A549 (cell line): ENCODE data around the gene FBXL22. TPM values are rescaled to one million over a fixed set of nuclear protein-coding genes. Genes with fewer than 3 reads are reported as not detected.

ENCODE experiments used
- ATAC-seq, 2 experiments: fragments of 200-7000 bp in 1 of 2; fragments of >200 bp in 1 of 2; cut with Nextera tagmentation in 1 of 2; cut with Tn5 transposase in 1 of 2; 3 replicates each; pipeline versions ENCODE4 v1.8.0 to v1.9.1; 2018 to 2020; ENCODE audit warnings: mild to moderate bottlenecking in 1 of 2, moderate library complexity in 1 of 2
- CTCF ChIA-PET: fragments of 300-600 bp; sonication (Branson Sonifier 250); formaldehyde crosslinking; extraction: SDS; loops from one replicate; lab custom pipeline; 2021; ENCODE audit warnings: antibody characterized with exemption, inconsistent platforms; lab: Yijun Ruan, JAX
- POLR2A ChIA-PET: fragments of 350-600 bp; formaldehyde crosslinking; extraction: SDS; loops from one replicate; lab custom pipeline; 2021; ENCODE audit warnings: antibody characterized with exemption, inconsistent platforms; lab: Yijun Ruan, JAX
- DNase-seq, 2 experiments: peaks; one replicate each; pipeline versions ENCODE4 v3.0.0 to v3.0.0-alpha.2; 2011 to 2016; ENCODE audit warnings: low read depth in 1 of 2, low spot score in 1 of 2
- FAIRE-seq: peaks from 2 replicates; lab custom pipeline; 2011; peaks lifted over from hg19 to GRCh38; lab: Jason Lieb, UNC
- H3K27ac ChIP-seq, 2 experiments: fragments of >200 bp; sonication (Bioruptor Twin); formaldehyde crosslinking; 3 replicates each; pipeline ENCODE4 v1.5.1; 2016 to 2017
- H3K4me1 ChIP-seq: fragments of >200 bp; sonication (Bioruptor Twin); formaldehyde crosslinking; 3 replicates; pipeline ENCODE4 v1.6.1; 2016
- H3K4me2 ChIP-seq: fragments of >200 bp; sonication (Bioruptor Twin); formaldehyde crosslinking; 3 replicates; pipeline ENCODE4 v1.6.1; 2016
- H3K4me3 ChIP-seq: fragments of >200 bp; sonication (Bioruptor Twin); formaldehyde crosslinking; 3 replicates; pipeline ENCODE4 v1.5.1; 2016
- H3K9me3 ChIP-seq: fragments of >200 bp; sonication (Bioruptor Twin); formaldehyde crosslinking; 3 replicates; pipeline ENCODE4 v1.6.1; 2016
- CEBPB ChIP-seq, 2 experiments: fragments of >200 bp in 1 of 2; sonication (Bioruptor Twin) in 1 of 2; formaldehyde crosslinking in 1 of 2; IDR thresholded peaks; 2 replicates each; pipeline ENCODE4 v1.6.1; 2012 to 2016
- CHD4 ChIP-seq: fragments of 200-600 bp; sonication (generic); IDR thresholded peaks from 2 replicates; pipeline ENCODE4 v1.6.1; 2016; ENCODE audit warnings: antibody characterized with exemption, mild to moderate bottlenecking, borderline replicate concordance
- EHF ChIP-seq: fragments of 250-450 bp; sonication (Bioruptor Pico); IDR thresholded peaks from 2 replicates; pipeline ENCODE4 v1.5.0; 2020; ENCODE audit warnings: mild to moderate bottlenecking
- EHMT2 ChIP-seq: fragments of 200-600 bp; sonication (generic); IDR thresholded peaks from 2 replicates; pipeline ENCODE4 v1.6.1; 2016; ENCODE audit warnings: antibody characterized with exemption, low read depth, mild to moderate bottlenecking, moderate library complexity
- ESRRA ChIP-seq: fragments of 150-350 bp; IDR thresholded peaks from 2 replicates; pipeline ENCODE4 v1.6.1; 2014; ENCODE audit warnings: mild to moderate bottlenecking, low read length, borderline replicate concordance
- FOSB ChIP-seq: fragments of 250-450 bp; sonication (Bioruptor Pico); IDR thresholded peaks from 2 replicates; pipeline ENCODE4 v1.5.0; 2020; ENCODE audit warnings: mild to moderate bottlenecking, moderate library complexity
- HEYL ChIP-seq: fragments of 250-450 bp; sonication (Bioruptor Pico); IDR thresholded peaks from 2 replicates; pipeline ENCODE4 v1.8.0; 2021; ENCODE audit warnings: mild to moderate bottlenecking, moderate library complexity
- HOXA7 ChIP-seq: fragments of 250-450 bp; sonication (Bioruptor Pico); IDR thresholded peaks from 2 replicates; pipeline ENCODE4 v1.5.0; 2020; ENCODE audit warnings: mild to moderate bottlenecking, moderate library complexity
- KDM5A ChIP-seq: fragments of 200-600 bp; sonication (generic); IDR thresholded peaks from 2 replicates; pipeline ENCODE4 v1.6.1; 2016; ENCODE audit warnings: antibody characterized with exemption, mild to moderate bottlenecking
- MAFK ChIP-seq: fragments of 450-650 bp; IDR thresholded peaks from 2 replicates; pipeline ENCODE4 v1.6.1; 2014; ENCODE audit not compliant: partially characterized antibody
- MAZ ChIP-seq: fragments of 150-350 bp; IDR thresholded peaks from 2 replicates; pipeline ENCODE4 v1.6.1; 2014; ENCODE audit warnings: antibody characterized with exemption, low read depth, low read length, borderline replicate concordance
- MYC ChIP-seq: IDR thresholded peaks from 2 replicates; pipeline ENCODE4 v1.6.1; 2012; ENCODE audit warnings: mild to moderate bottlenecking, inconsistent platforms, low read length, improper control_type of control experiment, borderline replicate concordance
- NPAS2 ChIP-seq: fragments of 250-450 bp; sonication (Bioruptor Pico); IDR thresholded peaks from 2 replicates; pipeline ENCODE4 v1.8.0; 2022; ENCODE audit warnings: mild to moderate bottlenecking, moderate library complexity, borderline replicate concordance
- PHF8 ChIP-seq: fragments of 200-600 bp; sonication (generic); IDR thresholded peaks from 2 replicates; pipeline ENCODE4 v1.6.1; 2016; ENCODE audit warnings: low read depth, mild to moderate bottlenecking, antibody characterized with exemption, moderate library complexity, borderline replicate concordance
- RAD21 ChIP-seq, 2 experiments: fragments of >200 bp in 1 of 2; sonication (Bioruptor Twin) in 1 of 2; formaldehyde crosslinking in 1 of 2; IDR thresholded peaks in 1 of 2; conservative IDR thresholded peaks in 1 of 2; 2 replicates in 1 of 2; 3 replicates in 1 of 2; pipeline ENCODE4 v1.6.1; 2012 to 2018; ENCODE audit warnings: inconsistent platforms in 1 of 2
- RFX5 ChIP-seq: fragments of 450-650 bp; IDR thresholded peaks from 2 replicates; pipeline ENCODE4 v1.7.1; 2014; ENCODE audit warnings: antibody characterized with exemption, mild to moderate bottlenecking, moderate library complexity
- RNF2 ChIP-seq: fragments of 200-600 bp; sonication (generic); IDR thresholded peaks from 2 replicates; pipeline ENCODE4 v1.6.1; 2016; ENCODE audit warnings: low read depth, mild to moderate bottlenecking, antibody characterized with exemption, moderate library complexity, borderline replicate concordance
- SMC3 ChIP-seq: fragments of >200 bp; sonication (Bioruptor Twin); formaldehyde crosslinking; IDR thresholded peaks from 3 replicates; pipeline ENCODE4 v1.6.1; 2018; ENCODE audit warnings: inconsistent platforms
- TP53 ChIP-seq: fragments of 250-450 bp; sonication (Bioruptor Pico); IDR thresholded peaks from 2 replicates; pipeline ENCODE4 v1.5.0; 2021; ENCODE audit warnings: mild to moderate bottlenecking, moderate library complexity
- ZC3H11A ChIP-seq: fragments of 450-650 bp; IDR thresholded peaks from 2 replicates; pipeline ENCODE4 v1.6.1; 2014; ENCODE audit warnings: antibody characterized with exemption, mild to moderate bottlenecking
- ZSCAN20 ChIP-seq: fragments of 250-450 bp; sonication (Bioruptor Pico); IDR thresholded peaks from 2 replicates; pipeline ENCODE4 v1.8.0; 2022; ENCODE audit warnings: mild to moderate bottlenecking, moderate library complexity
- WGBS: methylation state at CpG from one replicate; pipeline ENCODE4 v1.1.6; 2017; ENCODE audit errors: missing lambda C conversion rate; 5-methylcytosine and 5-hydroxymethylcytosine counted together
- polyA plus RNA-seq, 4 experiments: library from polyadenylated mRNA; depleted of rRNA in 3 of 4; stranded (reverse); fragments of >200 nt; fragmentation: RNase III in 1 of 4; extraction: RNeasy Plus Mini Kit Qiagen cat#74134 plus additional on column Dnase treatment in 1 of 4; gene quantifications; 2 replicates in 3 of 4; 3 replicates in 1 of 4; pipeline ENCODE4 v1.2.3, GENCODE V29; 2011 to 2017
- TF ChIP-seq, protein P1 (sequence below): fragments of 150-350 bp; IDR thresholded peaks from 2 replicates; pipeline ENCODE4 v1.6.1; 2014; ENCODE audit warnings: low read depth, mild to moderate bottlenecking, low read length
- TF ChIP-seq, protein P2 (sequence below): fragments of 450-650 bp; IDR thresholded peaks from 2 replicates; pipeline ENCODE4 v1.6.1; 2014; ENCODE audit warnings: antibody characterized with exemption
- TF ChIP-seq, protein P3 (sequence below): fragments of >200 bp; sonication (Bioruptor Twin); formaldehyde crosslinking; IDR thresholded peaks from 2 replicates; pipeline ENCODE4 v1.6.1; 2016

FBXL22 gene
- polyA plus RNA-seq, 2 of the 4 experiments (the other 2 are of a cell fraction): 0.18 to 0.23 TPM

DNA sequence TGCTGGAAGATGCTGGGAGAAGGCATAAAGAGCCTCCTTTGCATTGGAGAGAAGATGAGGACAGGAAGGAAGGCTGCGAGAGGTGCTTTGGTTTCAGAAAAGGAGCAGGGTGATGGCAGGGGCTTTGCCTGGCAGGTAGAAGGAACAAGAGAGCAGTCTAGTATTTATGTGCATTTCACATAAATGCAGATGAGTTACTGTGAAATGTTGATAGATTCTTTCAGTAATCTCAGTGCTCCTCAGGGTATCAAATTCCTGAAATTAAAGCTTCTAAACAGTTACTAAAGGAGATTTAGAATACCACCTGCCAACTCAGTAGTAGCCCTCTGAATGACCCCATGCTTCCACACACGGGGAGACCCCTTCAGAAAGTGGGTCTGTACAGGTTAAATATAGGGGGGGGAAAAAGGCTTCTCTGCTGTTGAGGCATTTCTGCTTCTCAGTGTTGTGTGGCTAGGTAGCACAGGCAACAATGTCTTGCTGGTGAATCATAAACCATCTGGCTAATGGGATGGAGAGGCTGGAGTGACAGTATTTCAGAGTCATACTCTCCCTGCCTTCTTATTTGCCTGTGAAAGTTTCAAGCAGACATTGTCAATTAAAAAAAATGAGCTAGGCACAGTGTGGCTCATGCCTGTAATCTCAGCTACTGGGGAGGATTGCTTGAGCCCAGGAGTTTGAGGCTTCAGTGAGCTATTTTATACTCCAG lies 14.3 kb upstream of the FBXL22 start:
- 63% methylated on average over 2 of the region's 2 CpGs for WGBS
- Histone ChIP-seq H3K4me1 (peaks cover 24% of the 10 kb centered on the region), H3K9me3 (no peaks in the 10 kb centered on the region)
- peak in 1 of 2 experiments; percentile 34 for DNase-seq
- TF ChIP-seq HOXA7 (no peak), MAZ (no peak), EHF (CRISPR knock-in tag) (no peak), RNF2 (no peak), MYC (no peak), RFX5 (no peak), CHD4 (no peak), PHF8 (no peak), ESRRA (no peak), FOSB (no peak), ZC3H11A (no peak), MAFK (no peak), RAD21 (conservative IDR thresholded peaks at IDR 0.05 in 1 of 2, IDR thresholded peaks at IDR 0.05 in 1 of 2) (no peak), NPAS2 (CRISPR knock-in tag) (no peak), HEYL (CRISPR knock-in tag) (no peak), ZSCAN20 (CRISPR knock-in tag) (no peak)
- TF ChIP-seq, protein P1, sequence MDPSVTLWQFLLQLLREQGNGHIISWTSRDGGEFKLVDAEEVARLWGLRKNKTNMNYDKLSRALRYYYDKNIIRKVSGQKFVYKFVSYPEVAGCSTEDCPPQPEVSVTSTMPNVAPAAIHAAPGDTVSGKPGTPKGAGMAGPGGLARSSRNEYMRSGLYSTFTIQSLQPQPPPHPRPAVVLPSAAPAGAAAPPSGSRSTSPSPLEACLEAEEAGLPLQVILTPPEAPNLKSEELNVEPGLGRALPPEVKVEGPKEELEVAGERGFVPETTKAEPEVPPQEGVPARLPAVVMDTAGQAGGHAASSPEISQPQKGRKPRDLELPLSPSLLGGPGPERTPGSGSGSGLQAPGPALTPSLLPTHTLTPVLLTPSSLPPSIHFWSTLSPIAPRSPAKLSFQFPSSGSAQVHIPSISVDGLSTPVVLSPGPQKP: no peak
- TF ChIP-seq, protein P2, sequence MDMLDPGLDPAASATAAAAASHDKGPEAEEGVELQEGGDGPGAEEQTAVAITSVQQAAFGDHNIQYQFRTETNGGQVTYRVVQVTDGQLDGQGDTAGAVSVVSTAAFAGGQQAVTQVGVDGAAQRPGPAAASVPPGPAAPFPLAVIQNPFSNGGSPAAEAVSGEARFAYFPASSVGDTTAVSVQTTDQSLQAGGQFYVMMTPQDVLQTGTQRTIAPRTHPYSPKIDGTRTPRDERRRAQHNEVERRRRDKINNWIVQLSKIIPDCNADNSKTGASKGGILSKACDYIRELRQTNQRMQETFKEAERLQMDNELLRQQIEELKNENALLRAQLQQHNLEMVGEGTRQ: no peak
- TF ChIP-seq, protein P3, sequence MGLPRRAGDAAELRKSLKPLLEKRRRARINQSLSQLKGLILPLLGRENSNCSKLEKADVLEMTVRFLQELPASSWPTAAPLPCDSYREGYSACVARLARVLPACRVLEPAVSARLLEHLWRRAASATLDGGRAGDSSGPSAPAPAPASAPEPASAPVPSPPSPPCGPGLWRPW: no peak
- TF ChIP-seq, all 56 proteins: peak for 0
- CTCF ChIA-PET: interaction anchor here (0.6 to 7.8 kb wide), 3 partner anchors 16 to 572 kb away, joined by 3 to 53 read pairs (median 4); partner anchors contain the start of gene FBXL22
- H3K4me2 ChIP-seq: no peak overlapping the region
- H3K4me3 ChIP-seq: no peak overlapping the region
- FAIRE-seq (no peak), ATAC-seq (peak; percentile 38 to 54)
- no peak overlapping the region for H3K27ac ChIP-seq
- POLR2A ChIA-PET: no interaction called here

DNA sequence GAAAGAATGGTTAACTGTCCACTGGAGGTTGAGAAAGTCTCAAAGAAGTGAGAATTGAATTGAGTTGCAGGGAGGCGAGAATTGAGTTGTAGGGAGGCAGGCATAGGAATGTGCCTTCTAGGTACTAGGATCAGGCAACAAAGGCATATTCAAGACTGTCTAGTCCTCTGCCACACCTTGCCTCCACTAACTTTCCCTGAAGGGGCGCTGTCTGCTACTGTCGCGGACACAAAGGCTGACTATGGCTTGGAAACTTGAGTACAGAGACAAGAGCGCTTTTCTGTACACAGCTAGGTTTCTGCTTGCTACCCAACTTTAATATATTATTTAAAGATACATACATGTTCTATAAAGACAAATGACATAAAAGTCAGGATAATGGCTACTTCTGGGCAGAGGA lies 10.4 kb upstream of the FBXL22 start:
- peak in 1 of 2 experiments; percentile 60; a peak in 3 of 6 replicates for ATAC-seq
- H3K4me1 ChIP-seq: peaks cover 28% of the 10 kb centered on the region
- H3K4me3 ChIP-seq: no peak overlapping the region
- ChIA-PET CTCF (interaction anchor here (1.3 kb wide), 2 partner anchors 13 to 105 kb away, joined by 3 to 5 read pairs; no protein-coding TSS in a partner anchor), POLR2A (no interaction called here)
- TF ChIP-seq KDM5A (no peak), CEBPB (IDR thresholded peaks at IDR 0.05) (no peak), MAZ (no peak), ZSCAN20 (CRISPR knock-in tag) (no peak), TP53 (CRISPR knock-in tag) (no peak), EHF (CRISPR knock-in tag) (no peak), SMC3 (no peak), EHMT2 (no peak), PHF8 (no peak)
- TF ChIP-seq, all 56 proteins: peak for 0
- peak in 1 of 2 experiments; percentile 35 for DNase-seq
- FAIRE-seq: no peak
- peak overlapping the region; percentile 8 to 37; a peak in 2 of 6 replicates for H3K27ac ChIP-seq
- peak overlapping the region; percentile 54 for H3K4me2 ChIP-seq
- WGBS: 96% methylated on average over 5 of the region's 5 CpGs
- no peaks in the 10 kb centered on the region for H3K9me3 ChIP-seq
